DMS153 treated with DMSO at 0.1 percent for 48 hours (cell line): ENCODE measurements around the gene GPR161.

Experiments
- DNase-seq: peaks from one replicate; lab custom pipeline; 2025; ENCODE audit not compliant: unreplicated experiment; lab: John Stamatoyannopoulos, UW

Gene GPR161

GRCh38 chr1:168110896-168111545 is 25.7 kb downstream of the GPR161 start:
- DNase-seq = no peak

- DNase-seq = no peak
These were observed 30.5 kb downstream of the GPR161 start for GRCh38 chr1:168106274-168106673.

GRCh38 chr1:168105846-168106245 is 30.9 kb downstream of the GPR161 start:
- DNase-seq = no peak

- no peak for DNase-seq
These were observed 32.2 kb downstream of the GPR161 start for GRCh38 chr1:168104535-168104934.

GRCh38 chr1:168102487-168102886 is 34.2 kb downstream of the GPR161 start:
- DNase-seq = no peak

DNA sequence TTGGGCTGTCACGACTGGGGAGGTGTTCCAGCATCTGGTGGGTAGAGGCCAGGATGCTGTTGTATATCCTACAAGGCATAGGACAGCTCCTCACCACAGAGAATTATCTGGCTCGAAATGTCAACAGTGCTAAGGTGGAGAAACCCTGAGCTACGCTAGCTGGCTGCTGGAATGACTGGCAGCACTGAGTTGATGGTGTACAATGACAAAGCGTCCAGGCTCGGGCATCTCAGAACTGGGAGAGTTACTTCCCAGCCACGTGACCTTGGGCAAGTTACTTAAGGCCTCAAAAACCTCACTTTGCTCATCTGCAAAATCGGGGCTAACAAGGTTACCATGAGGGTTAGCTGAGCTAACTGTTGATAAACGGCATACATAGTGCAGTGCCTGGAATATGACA is 35.4 kb downstream of the GPR161 start:
- DNase-seq = no peak

- DNase-seq = no peak
These were observed 36.3 kb downstream of the GPR161 start for GRCh38 chr1:168100315-168101002.

- DNase-seq = no peak
These were observed 37.4 kb downstream of the GPR161 start for GRCh38 chr1:168099337-168099801.

DNA sequence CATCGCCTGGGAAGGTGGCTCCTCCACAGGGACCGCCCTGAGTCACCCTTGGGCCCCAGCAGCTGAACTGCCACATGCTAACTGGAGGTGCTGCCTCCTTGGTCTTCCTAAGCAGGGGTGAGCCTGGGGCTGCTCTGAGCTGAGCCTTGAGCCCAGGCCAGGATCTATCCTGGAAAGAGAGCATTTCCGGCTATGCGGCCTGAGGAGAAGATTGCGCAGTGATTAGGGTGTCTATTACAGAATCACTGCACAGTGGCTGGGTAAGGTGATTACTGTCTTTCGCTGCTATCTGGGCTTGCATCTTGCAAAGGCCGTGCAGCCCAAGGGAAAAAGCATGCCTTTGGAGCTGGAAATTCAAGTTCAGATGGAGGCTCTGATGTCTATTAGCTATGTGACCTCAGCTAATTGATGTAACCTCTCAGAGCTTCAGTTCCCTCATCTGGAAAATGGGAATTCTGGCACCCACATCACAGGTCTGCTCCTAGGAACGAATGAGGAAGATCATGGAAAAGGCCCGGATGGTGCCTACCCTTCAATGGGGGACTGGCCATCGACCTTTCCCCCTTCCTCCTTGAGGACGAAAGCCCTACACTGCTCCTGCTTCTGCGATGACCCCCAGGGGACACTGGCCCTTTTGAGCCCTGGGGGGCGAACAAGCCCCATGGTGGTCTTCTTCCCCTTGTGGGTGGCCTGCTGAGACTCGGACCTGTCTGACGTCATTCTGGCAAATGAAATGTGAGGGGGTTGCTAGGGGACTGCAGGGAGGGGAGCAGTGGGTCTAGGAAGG is 38.0 kb downstream of the GPR161 start:
- DNase-seq = no peak

GRCh38 chr1:168097921-168098528 is 38.7 kb downstream of the GPR161 start:
- DNase-seq = no peak

- DNase-seq = no peak
These were observed 40.2 kb downstream of the GPR161 start for GRCh38 chr1:168096296-168097165.

GRCh38 chr1:168095476-168095875 is 41.3 kb downstream of the GPR161 start:
- no peak for DNase-seq

DNA sequence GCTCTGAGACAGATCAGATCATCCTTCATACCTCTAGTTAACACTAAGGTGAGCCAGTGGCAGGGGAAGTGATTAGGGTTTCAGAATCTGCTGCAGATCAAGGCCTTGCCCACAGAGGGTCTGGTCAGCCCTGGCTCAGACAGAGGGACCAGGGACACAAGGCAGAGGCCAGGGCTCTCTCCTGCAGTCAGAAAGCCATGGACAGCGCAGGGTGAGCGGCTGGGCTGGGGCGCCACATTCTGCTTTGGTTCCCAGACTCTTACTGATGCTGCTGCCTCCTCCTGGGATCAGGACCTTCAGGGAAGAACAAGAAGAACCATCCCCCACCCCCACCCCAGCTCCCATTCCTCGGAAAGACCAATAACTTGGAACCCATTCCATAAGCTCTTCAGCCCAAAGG is 43.1 kb downstream of the GPR161 start:
- no peak for DNase-seq

DNA sequence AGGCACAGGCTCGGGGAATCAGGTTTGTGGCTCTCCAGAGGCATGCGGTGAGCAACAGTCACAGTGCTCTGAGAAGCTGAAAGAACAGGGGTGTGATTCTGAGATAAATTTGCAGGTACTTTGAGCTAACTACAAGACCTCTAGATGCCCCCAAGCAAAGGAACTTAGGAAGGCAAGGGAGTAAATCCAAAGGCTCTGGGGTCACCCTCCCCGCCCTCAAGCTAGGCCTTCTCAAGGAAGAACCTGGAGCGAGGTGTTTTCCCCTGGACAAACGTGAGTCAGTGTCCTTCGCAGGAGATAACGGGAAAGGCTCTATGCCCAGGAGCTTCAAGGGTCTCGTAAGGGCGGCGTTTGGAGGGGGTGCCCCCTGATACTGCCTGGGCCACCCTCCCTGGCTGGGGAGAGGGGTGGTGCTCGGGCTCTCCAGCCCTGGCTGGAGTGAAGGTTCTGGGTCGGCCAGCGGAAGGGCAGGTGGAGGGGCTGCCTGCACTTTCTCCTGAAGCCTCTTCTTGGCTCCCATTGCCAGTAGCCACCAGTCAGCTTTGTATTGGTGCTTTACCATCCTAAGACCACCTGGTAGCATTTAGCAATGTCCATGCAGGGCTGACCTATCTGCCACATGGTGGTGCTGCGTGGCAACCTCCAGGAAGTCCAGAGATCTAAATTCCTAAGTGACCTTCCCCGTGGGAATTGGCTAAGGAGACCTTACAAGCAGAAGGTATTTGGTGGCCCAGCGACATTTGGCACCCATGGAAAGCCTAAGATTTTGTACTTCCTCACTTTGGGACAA is 44.0 kb downstream of the GPR161 start:
- DNase-seq = no peak

GRCh38 chr1:168091720-168092550 is 44.8 kb downstream of the GPR161 start:
- no peak for DNase-seq

DNA sequence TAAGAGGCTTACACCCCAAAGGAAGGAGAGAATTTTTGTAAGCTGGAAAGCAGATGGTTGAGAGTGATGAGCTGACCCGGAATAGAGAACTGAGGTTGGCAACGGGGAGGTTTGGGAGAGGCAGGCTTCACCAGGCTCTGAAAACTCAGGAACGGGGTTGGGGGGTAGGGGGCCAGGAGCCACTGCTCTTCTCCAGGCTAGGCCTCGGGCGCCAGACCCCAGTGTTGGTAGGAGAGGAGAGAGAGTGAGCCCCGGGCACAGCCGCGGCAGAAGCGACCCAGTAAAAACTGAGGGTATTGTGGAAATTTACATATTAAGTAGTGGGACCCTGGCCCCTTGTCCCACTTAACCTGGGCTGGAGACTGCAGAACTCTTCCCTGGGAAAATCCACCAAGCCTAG is 45.7 kb downstream of the GPR161 start:
- DNase-seq = no peak

DNA sequence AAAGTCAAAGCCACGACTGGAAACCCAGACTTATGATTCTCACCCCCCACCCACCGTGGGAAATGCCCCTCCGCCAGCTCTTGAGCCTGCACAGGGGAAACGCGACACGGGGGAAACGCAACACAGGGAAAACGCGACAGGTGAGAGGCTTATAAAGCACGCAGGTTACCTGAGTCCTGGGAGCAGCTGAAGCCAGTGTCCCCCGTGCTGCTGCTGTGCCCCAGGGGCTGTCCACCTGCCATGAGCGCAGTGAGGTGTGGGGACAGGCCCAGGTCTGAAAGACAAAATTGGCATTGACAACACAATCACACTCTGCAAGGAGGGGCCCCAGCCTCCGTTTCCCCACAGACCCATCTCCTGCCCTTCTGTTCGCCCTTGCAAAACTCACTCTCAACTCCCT is 46.3 kb downstream of the GPR161 start:
- no peak for DNase-seq

DNA sequence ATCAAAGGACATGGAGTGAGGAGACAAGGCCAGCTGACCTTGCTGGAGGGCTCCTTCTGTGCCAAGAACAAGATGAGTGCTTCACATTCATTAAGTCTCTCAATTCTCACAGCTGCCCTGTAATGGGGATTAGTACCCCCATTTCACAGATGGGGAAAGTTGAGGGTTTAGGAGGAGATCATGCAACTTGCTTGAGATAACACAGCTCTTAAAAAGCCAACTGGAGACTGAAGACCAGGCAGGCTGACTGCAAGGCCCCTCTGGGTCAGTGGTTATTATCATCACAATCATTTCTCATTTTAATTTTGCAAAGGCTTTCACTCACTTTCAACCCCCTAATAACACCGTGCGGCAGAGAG is 46.8 kb downstream of the GPR161 start:
- no peak for DNase-seq
